HepG2 (cell line): ENCODE data around the gene NOP58. TPM values are rescaled to one million over a fixed set of nuclear protein-coding genes. Genes with fewer than 3 reads are reported as not detected.
A peak's percentile ranks its signal among the peaks of the same experiment; 100 is the strongest.

ENCODE experiments used
- ATAC-seq: fragments of 200-7000 bp; cut with Tn5 transposase; 3 replicates; pipeline ENCODE4 v1.9.1; 2020; ENCODE audit warnings: mild to moderate bottlenecking, moderate library complexity
- BruUV-seq: library from RNA; stranded (reverse); fragments of 400-500 nt; replicated peaks from 2 replicates; lab custom pipeline; 2021; lab: Mats Ljungman, UMichigan
- CTCF ChIA-PET: fragments of 300-600 bp; formaldehyde crosslinking; extraction: SDS; loops from one replicate; lab custom pipeline; 2021; ENCODE audit warnings: low total read pairs, inconsistent platforms, low intra/inter-chr PET ratio; lab: Yijun Ruan, JAX
- POLR2A ChIA-PET: fragments of 350-600 bp; sonication (Branson Sonifier 250); formaldehyde crosslinking; loops from one replicate; lab custom pipeline; 2020; ENCODE audit warnings: antibody characterized with exemption, inconsistent platforms; lab: Yijun Ruan, JAX
- DNase-seq: peaks from one replicate; pipeline ENCODE4 v3.0.0-alpha.2; 2015; ENCODE audit warnings: low spot score
- FAIRE-seq: peaks from 3 replicates; lab custom pipeline; 2011; peaks lifted over from hg19 to GRCh38; lab: Jason Lieb, UNC
- H2AFZ ChIP-seq: one replicate; pipeline ENCODE4 v1.6.1; 2011; ENCODE audit warnings: low read length, inconsistent platforms
- H3K27ac ChIP-seq: fragments of 300-600 bp; 3 replicates; pipeline ENCODE4 v1.8.0; 2011; ENCODE audit warnings: mixed run types, mild to moderate bottlenecking, mixed read lengths, low read length, inconsistent platforms; ENCODE audit not compliant: insufficient read depth; ENCODE audit errors: extremely low read length
- H3K27me3 ChIP-seq, 2 experiments: fragments of 200-600 bp in 1 of 2; 2 replicates in 1 of 2; 3 replicates in 1 of 2; pipeline versions ENCODE4 v1.6.0 to v1.8.0; 2011; ENCODE audit warnings: low read length in 2 of 2, mild to moderate bottlenecking in 2 of 2, moderate library complexity in 2 of 2, inconsistent platforms in 1 of 2; ENCODE audit not compliant: insufficient read depth in 2 of 2, control insufficient read depth in 1 of 2
- H3K36me3 ChIP-seq, 2 experiments: fragments of 200-600 bp in 1 of 2; replicated peaks in 1 of 2; 2 replicates in 1 of 2; 3 replicates in 1 of 2; pipeline versions ENCODE4 v1.5.1 to v1.8.0; 2011; ENCODE audit warnings: low read length in 2 of 2, inconsistent platforms in 1 of 2; ENCODE audit not compliant: insufficient read depth in 2 of 2, control insufficient read depth in 1 of 2
- H3K4me1 ChIP-seq: 2 replicates; pipeline ENCODE4 v1.5.1; 2012; ENCODE audit warnings: low read length, inconsistent platforms; ENCODE audit not compliant: insufficient read depth
- H3K4me2 ChIP-seq: 2 replicates; pipeline ENCODE4 v1.6.0; 2011; ENCODE audit warnings: low read depth, low read length, inconsistent platforms
- H3K4me3 ChIP-seq, 3 experiments: fragments of 200-600 bp in 1 of 3; sonication (generic), shearing (Covaris generic) in 1 of 3; replicated peaks in 1 of 3; 2 replicates each; pipeline ENCODE4 v1.5.1; 2011 to 2016; ENCODE audit warnings: low read length in 3 of 3, inconsistent platforms in 2 of 3, low read depth in 2 of 3, mild to moderate bottlenecking in 2 of 3, control low read depth in 1 of 3, mixed read lengths in 1 of 3; ENCODE audit not compliant: insufficient read depth in 1 of 3
- H3K79me2 ChIP-seq: one replicate; pipeline ENCODE4 v1.6.1; 2011; ENCODE audit warnings: low read length, inconsistent platforms; ENCODE audit not compliant: insufficient read depth
- H3K9ac ChIP-seq: 2 replicates; pipeline ENCODE4 v1.6.0; 2011; ENCODE audit warnings: mild to moderate bottlenecking, low read depth, low read length, inconsistent platforms; ENCODE audit not compliant: insufficient read depth
- H3K9me3 ChIP-seq: 2 replicates; pipeline ENCODE4 v1.5.1; 2012; ENCODE audit warnings: mild to moderate bottlenecking, low read length
- H4K20me1 ChIP-seq: 2 replicates; pipeline ENCODE4 v1.6.0; 2011; ENCODE audit warnings: inconsistent platforms, mild to moderate bottlenecking, low read length, moderate library complexity; ENCODE audit not compliant: insufficient read depth
- AGO2 ChIP-seq: fragments of 200-400 bp; formaldehyde crosslinking; optimal IDR thresholded peaks from 2 replicates; pipeline ENCODE3; 2017; ENCODE audit warnings: mild to moderate bottlenecking, low read depth, low read length, moderate library complexity
- NR0B2 ChIP-seq: sonication (generic); formaldehyde crosslinking; IDR thresholded peaks from 2 replicates; pipeline ENCODE4 v1.4.0; 2020; ENCODE audit warnings: mild to moderate bottlenecking, missing genetic modification reagents
- RBM22 ChIP-seq: fragments of 200-400 bp; formaldehyde crosslinking; optimal IDR thresholded peaks from 2 replicates; pipeline ENCODE3; 2017; ENCODE audit warnings: mild to moderate bottlenecking, low read length, moderate library complexity
- SOX13 ChIP-seq, 3 experiments: fragments of 450-650 bp in 1 of 3; sonication (generic) in 1 of 3; formaldehyde crosslinking in 1 of 3; IDR thresholded peaks in 2 of 3; conservative IDR thresholded peaks in 1 of 3; 2 replicates each; pipeline versions ENCODE4 v1.5.0 to v1.6.1; 2016 to 2020; ENCODE audit warnings: antibody characterized with exemption in 1 of 3, mild to moderate bottlenecking in 1 of 3, missing compliant biosample characterization in 1 of 3, missing genetic modification reagents in 1 of 3, moderate library complexity in 1 of 3
- ZC3H4 ChIP-seq: sonication (generic); formaldehyde crosslinking; IDR thresholded peaks from 2 replicates; pipeline ENCODE4 v1.4.0; 2020; ENCODE audit warnings: missing genetic modification reagents, borderline replicate concordance
- ZNF10 ChIP-seq: sonication (generic); formaldehyde crosslinking; IDR thresholded peaks from 2 replicates; pipeline ENCODE4 v1.4.0; 2020; ENCODE audit warnings: mild to moderate bottlenecking, low read depth, missing genetic modification reagents, borderline replicate concordance
- ZNF451 ChIP-seq: sonication (generic); formaldehyde crosslinking; IDR thresholded peaks from 2 replicates; pipeline ENCODE4 v1.5.0; 2020; ENCODE audit warnings: mild to moderate bottlenecking, missing genetic modification reagents
- ZNF563 ChIP-seq: sonication (generic); formaldehyde crosslinking; IDR thresholded peaks from 2 replicates; pipeline ENCODE4 v1.8.0; 2022; ENCODE audit warnings: mild to moderate bottlenecking, moderate library complexity, missing genetic modification reagents
- ZXDC ChIP-seq: sonication (generic); formaldehyde crosslinking; IDR thresholded peaks from 2 replicates; pipeline ENCODE4 v1.5.0; 2020; ENCODE audit warnings: mild to moderate bottlenecking, missing genetic modification reagents
- WGBS: methylation state at CpG from one replicate; pipeline ENCODE4 v1.1.6; 2017; ENCODE audit warnings: low lambda C conversion rate; 5-methylcytosine and 5-hydroxymethylcytosine counted together
- in situ Hi-C: cut with HindIII; loops from 2 replicates; pipeline ENCODE4 v1.10.0; 2017; ENCODE audit warnings: low pct_unique_long_range_greater_than_20kb; ENCODE audit not compliant: extremely low pct_ligation_motif_present
- intact Hi-C: fragments of 100-400 bp; cut with micrococcal nuclease; formaldehyde crosslinking; loops from one replicate; pipeline ENCODE4 v1.10.0; 2022; ENCODE audit not compliant: unreplicated experiment
- polyA plus RNA-seq, 8 experiments: library from polyadenylated mRNA; depleted of rRNA in 3 of 8; stranded (reverse) in 7 of 8; unstranded in 1 of 8; fragments of >200 nt; fragmentation: Illumina TruSeq in 4 of 8; extraction: Trizol in 4 of 8; gene quantifications; 2 replicates each; pipeline versions ENCODE4 v1.2.1 to v1.2.3, GENCODE V29; 2011 to 2016; ENCODE audit warnings: low read depth in 4 of 8, missing spikeins in 1 of 8, mixed read lengths in 1 of 8; ENCODE audit not compliant: insufficient read depth in 1 of 8
- total RNA-seq, 5 experiments: library from RNA; depleted of rRNA; stranded (reverse); fragments of >200 nt; fragmentation: Illumina TruSeq; extraction: Trizol; gene quantifications; 2 replicates each; pipeline ENCODE4 v1.2.3, GENCODE V29; 2016; ENCODE audit warnings: low read depth in 1 of 5

The NOP58 gene
- total and polyA plus RNA-seq, 2 of the 13 experiments (the other 11 are each of a cell fraction or from before 2014, with no cell fraction given): 74.9 to 203 TPM

GRCh38 chr2:202299712-202300111, 34.1 kb downstream of the NOP58 start:
- Histone ChIP-seq H3K36me3 (peaks cover 29 to 91% of the 10 kb centered on the region in 2 experiments), H3K27ac (no peak overlapping the region), H3K9me3 (no peaks in the 10 kb centered on the region), H2AFZ (no peak overlapping the region), H3K79me2 (no peaks in the 10 kb centered on the region), H3K4me1 (no peaks in the 10 kb centered on the region), H3K4me2 (no peak overlapping the region), H3K9ac (no peak overlapping the region), H4K20me1 (no peaks in the 10 kb centered on the region), H3K4me3 (no peak overlapping the region), H3K27me3 (no peaks in the 10 kb centered on the region)
- intact Hi-C loops: no loop called here
- DNase-seq (no peak), ATAC-seq (no peak), FAIRE-seq (no peak)
- ChIA-PET POLR2A (interaction anchor here (0.7 kb wide), 1 partner anchor 17 kb away, joined by 3 read pairs; no protein-coding TSS in a partner anchor), CTCF (no interaction called here)
- in situ Hi-C loops: no loop called here
- 95% methylated on average over 1 of the region's 1 CpG for WGBS
- TF ChIP-seq AGO2 (no peak), SOX13 (IDR thresholded peaks at IDR 0.05) (no peak), SOX13 (CRISPR knock-in tag; conservative IDR thresholded peaks at IDR 0.05 in 1 of 2, IDR thresholded peaks at IDR 0.05 in 1 of 2) (no peak)
- no TSS peak for BruUV-seq

- Histone ChIP-seq H3K9ac (no peak overlapping the region), H4K20me1 (no peaks in the 10 kb centered on the region), H3K9me3 (no peaks in the 10 kb centered on the region), H3K4me1 (no peaks in the 10 kb centered on the region), H2AFZ (no peak overlapping the region), H3K27ac (no peak overlapping the region), H3K27me3 (no peaks in the 10 kb centered on the region), H3K36me3 (peaks cover 22 to 50% of the 10 kb centered on the region in 2 experiments), H3K79me2 (no peaks in the 10 kb centered on the region), H3K4me2 (no peak overlapping the region), H3K4me3 (no peak overlapping the region)
- in situ Hi-C loops: no loop called here
- intact Hi-C loops: loop anchor here (5.0 kb wide), 1 partner anchor 71 kb away; the partner anchor contains the start of gene BMPR2
- no TSS peak for BruUV-seq
- DNase-seq: no peak
- ChIA-PET POLR2A (no interaction called here), CTCF (no interaction called here)
- peak; percentile 6; the same call in 1 of the 3 replicates for ATAC-seq
- FAIRE-seq: no peak
- WGBS: 97% methylated on average over 3 of the region's 3 CpGs
- no peak for TF ChIP-seq ZC3H4
- no peak for TF ChIP-seq ZXDC (CRISPR knock-in tag)
- TF ChIP-seq ZNF451 (CRISPR knock-in tag): no peak
- TF ChIP-seq NR0B2 (CRISPR knock-in tag): no peak
- no peak for TF ChIP-seq ZNF10 (CRISPR knock-in tag)
- peak; percentile 1 for TF ChIP-seq AGO2
- TF ChIP-seq RBM22: peak; percentile 79
- no peak for TF ChIP-seq ZNF563
These were observed 40.5 kb downstream of the NOP58 start for GRCh38 chr2:202306034-202306433.
